AG09319 (cell line): ENCODE results near the gene KLRC3.
"Not testable (repeated sequence)": the region's sequence is repeated elsewhere in the genome, so short reads cannot be mapped to it uniquely, and the experiment has no call there.

ENCODE experiments used
- DNase-seq: peaks from one replicate; pipeline ENCODE4 v3.0.0-alpha.2; 2010; ENCODE audit warnings: low read depth; ENCODE audit errors: extremely low read depth
- TF ChIP-seq, protein P1 (sequence below): IDR thresholded peaks from 2 replicates; pipeline ENCODE4 v1.5.1; 2011; ENCODE audit warnings: low read depth, mild to moderate bottlenecking, inconsistent platforms, low read length, moderate library complexity

Gene KLRC3

DNA sequence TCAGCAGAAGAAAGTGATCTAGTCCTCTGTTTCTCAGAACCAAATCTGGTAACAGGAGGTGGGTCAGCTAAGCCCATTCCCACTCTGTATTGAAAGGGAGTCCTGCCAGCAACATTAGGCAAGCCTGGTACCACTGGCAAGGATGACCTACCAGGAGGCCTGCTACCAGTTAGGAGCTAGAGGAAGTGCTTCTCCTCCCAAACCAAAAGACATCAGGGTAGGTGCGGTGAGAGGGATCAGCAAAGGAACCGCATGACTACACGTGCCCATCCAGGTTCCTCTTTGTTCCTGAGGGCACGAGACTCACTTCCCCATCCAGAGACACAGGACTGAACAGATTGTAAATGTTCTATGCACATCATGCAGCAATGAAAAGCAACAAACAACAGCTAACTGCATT is 13.7 kb downstream of the KLRC3 start:
- DNase-seq = no peak
- TF ChIP-seq, protein P1, sequence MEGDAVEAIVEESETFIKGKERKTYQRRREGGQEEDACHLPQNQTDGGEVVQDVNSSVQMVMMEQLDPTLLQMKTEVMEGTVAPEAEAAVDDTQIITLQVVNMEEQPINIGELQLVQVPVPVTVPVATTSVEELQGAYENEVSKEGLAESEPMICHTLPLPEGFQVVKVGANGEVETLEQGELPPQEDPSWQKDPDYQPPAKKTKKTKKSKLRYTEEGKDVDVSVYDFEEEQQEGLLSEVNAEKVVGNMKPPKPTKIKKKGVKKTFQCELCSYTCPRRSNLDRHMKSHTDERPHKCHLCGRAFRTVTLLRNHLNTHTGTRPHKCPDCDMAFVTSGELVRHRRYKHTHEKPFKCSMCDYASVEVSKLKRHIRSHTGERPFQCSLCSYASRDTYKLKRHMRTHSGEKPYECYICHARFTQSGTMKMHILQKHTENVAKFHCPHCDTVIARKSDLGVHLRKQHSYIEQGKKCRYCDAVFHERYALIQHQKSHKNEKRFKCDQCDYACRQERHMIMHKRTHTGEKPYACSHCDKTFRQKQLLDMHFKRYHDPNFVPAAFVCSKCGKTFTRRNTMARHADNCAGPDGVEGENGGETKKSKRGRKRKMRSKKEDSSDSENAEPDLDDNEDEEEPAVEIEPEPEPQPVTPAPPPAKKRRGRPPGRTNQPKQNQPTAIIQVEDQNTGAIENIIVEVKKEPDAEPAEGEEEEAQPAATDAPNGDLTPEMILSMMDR = no peak

DNA sequence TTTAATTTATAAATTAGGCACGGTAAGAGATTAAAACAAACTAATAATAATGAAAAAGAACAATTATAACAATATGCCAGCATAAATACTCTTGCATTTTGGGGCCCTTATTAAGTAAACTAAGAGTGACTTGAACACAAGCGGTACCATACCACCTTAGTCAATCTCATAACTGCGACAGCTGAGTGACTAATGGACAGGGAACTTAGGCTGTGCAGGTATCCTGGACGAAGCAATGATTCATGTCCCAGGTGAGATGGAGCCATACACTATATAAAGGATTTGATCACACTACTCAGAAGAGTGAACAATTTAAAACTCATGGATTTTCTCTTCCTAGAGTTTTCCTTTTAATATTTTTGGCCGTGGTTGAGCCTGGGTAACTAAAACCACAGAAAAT is 15.1 kb downstream of the KLRC3 start:
- no peak for DNase-seq
- TF ChIP-seq, protein P1 = no peak

DNA sequence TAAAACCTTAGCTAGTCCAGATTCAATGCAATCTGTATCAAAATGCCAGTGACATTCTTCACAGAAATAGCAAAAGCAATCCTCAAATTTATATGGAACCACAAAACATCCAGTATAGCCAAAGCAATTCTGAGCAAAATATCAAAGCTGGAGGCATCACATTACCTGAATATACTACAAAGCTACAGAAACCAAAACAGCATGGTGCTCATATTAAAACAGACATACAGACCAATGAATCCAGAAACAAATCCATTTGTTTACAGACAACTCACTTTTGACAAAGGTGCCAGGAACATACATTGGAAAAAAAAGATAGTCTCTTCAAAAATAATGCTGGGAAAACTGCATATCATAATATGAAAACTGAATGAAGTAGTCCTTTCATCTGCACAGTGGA is 15.6 kb downstream of the KLRC3 start:
- TF ChIP-seq, protein P1 = no peak
- DNase-seq = no peak

DNA sequence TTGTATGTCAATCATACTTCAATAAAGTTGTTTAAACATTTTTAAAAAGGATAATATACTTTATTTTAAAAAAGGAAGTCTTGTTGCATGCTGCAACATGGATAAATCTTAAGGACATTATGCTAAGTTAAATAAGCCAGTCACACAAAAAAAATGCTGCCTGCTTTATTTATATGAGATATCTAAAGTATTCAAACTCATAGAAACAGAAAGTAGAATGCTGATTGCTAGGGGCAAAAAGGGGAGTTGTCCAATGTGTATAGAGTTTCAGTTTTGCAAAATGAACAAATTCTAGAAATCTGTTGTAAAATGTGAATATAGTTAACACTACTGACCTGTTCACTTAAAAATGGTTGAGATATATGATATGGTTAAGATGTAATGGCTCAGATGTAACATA is 19.6 kb downstream of the KLRC3 start:
- TF ChIP-seq, protein P1 = no peak
- DNase-seq = no peak

DNA sequence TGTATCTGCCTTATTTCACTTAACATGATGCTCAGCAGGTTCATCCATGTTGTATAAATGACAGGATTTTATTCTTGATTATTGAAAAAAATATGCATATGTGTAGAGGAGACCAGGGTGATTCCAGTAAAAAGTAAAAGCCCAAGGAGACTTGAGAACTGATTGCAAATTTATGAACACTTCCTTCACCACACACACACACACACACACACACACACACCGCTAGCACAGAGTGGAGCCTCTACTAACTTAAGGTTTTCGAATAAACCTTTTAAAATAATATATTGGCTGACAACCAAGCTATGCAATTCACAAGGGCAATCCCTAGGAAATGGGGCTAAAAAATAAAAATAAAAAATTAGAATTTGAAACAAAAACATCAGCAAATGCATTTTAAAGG is 22.2 kb downstream of the KLRC3 start:
- TF ChIP-seq, protein P1 = no peak

DNA sequence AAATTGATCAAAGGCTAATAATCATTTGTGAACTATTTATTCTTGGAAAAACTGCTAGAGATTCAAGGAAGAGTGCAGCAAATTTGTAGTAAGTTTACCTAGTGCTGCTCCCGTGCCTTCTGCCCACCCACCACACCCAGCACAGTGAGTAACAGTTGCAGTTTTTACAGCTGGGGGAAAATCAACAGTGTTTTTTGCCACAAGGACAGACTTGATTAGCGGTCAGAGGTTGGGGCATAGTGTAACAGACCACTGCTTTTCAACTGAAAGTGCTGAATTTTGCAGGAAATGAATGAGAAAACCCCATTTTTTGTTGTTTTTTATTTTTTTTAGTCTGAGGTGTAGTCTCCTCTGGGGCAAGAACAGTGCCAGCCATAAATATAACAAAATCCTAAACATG is 23.1 kb downstream of the KLRC3 start:
- TF ChIP-seq, protein P1 = no peak

More for the DNA sequence above, 22.2 kb downstream of the KLRC3 start:
- no peak for DNase-seq

DNA sequence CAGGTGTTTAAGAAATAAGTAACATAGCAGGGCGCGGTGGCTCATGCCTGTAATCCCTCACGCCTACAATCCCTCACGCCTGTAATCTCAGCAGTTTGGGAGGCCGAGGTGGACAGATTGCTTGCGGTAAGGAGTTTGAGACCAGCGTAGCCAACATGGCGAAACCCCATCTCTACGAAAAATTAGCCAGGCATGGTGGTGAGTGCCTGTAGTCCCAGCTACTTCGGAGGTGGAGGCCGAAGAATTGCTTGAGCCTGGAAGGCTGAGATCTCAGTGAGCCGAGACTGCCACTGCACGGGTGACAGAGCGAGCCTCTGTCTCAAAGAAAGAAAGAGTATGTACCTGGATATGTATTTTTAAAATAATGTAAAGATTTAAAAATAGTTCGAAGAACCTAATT is 24.2 kb downstream of the KLRC3 start:
- DNase-seq = not testable (repeated sequence)

More for the DNA sequence above, 23.1 kb downstream of the KLRC3 start:
- no peak for DNase-seq

DNA sequence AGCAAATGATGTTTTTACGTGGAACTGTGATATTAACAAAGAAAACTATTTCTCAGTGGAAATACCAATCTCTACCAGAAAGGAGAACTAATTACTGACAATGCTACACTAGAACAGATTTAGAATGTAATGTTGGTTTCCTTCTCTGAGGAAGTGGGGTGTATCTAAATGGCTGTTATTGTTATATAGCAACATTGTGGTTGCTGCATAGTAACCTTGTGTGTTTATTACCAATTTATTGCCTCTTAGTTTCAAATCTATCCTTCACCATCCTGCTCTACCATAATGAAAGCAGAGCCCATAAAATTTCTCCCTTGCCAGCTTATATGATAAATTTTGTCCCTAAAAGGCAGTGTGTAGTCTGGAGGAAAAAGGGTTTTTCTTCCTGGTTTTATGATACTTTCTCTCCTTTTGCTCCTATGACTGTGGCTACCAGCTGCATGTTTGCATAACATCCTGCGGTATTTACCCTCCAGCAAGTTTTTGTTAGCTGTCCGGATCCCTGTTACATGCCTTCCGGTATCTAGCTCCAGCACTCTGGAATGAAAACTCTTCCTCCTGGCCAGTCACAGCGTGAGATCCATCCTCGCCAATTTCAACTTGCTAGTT is 24.9 kb downstream of the KLRC3 start:
- peak; percentile 56 for DNase-seq
- TF ChIP-seq, protein P1 = no peak

DNA sequence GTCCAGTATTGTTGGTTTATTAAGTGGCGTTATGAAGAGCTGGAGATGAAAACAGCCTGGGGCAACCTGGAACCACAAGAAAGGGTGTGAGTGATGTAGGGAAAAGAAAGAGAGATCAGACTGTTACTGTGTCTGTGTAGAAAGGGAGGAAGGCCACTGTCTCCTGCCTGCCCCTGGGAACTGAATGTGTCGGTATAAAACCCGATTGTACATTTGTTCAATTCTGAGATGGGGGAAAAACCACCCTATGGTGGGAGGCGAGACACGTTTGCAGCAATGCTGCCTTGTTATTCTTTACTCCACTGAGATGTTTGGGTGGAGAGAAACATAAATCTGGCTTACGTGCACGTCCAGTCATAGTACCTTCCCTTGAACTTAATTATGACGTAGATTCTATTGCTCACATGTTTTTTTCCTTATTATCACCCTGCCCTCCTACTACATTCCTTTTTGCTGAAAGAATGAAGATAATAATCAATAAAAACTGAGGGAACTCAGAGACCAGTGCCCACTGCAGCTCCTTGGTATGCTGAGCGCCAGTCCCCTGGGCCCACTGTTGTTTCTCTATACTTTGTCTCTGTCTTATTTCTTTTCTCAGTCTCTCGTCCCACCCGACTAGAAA is 25.8 kb downstream of the KLRC3 start:
- not testable (repeated sequence) for DNase-seq
